AG04449 (cell line): ENCODE measurements around the gene OLFML2A.

Source experiments
- CTCF ChIA-PET: fragments of 350-600 bp; formaldehyde crosslinking; extraction: SDS; loops from one replicate; lab custom pipeline; 2021; ENCODE audit warnings: antibody characterized with exemption; lab: Yijun Ruan, JAX
- POLR2A ChIA-PET: fragments of 400-600, 350-600 bp; formaldehyde crosslinking; extraction: SDS; loops from one replicate; lab custom pipeline; 2020; ENCODE audit warnings: antibody characterized with exemption, inconsistent platforms; lab: Yijun Ruan, JAX
- DNase-seq: peaks from one replicate; pipeline ENCODE4 v3.0.0-alpha.2; 2010; ENCODE audit warnings: low read depth, low spot score
- H3K4me3 ChIP-seq: 2 replicates; pipeline ENCODE4 v1.5.1; 2011; ENCODE audit warnings: low read depth, mild to moderate bottlenecking, control low read depth, low read length
- CTCF ChIP-seq: IDR thresholded peaks from one replicate; pipeline ENCODE4 v1.5.1; 2011; ENCODE audit warnings: mild to moderate bottlenecking, moderate library complexity, low read length, control low read depth, inconsistent platforms; ENCODE audit not compliant: insufficient read depth; ENCODE audit errors: missing control alignments

The OLFML2A gene

DNA sequence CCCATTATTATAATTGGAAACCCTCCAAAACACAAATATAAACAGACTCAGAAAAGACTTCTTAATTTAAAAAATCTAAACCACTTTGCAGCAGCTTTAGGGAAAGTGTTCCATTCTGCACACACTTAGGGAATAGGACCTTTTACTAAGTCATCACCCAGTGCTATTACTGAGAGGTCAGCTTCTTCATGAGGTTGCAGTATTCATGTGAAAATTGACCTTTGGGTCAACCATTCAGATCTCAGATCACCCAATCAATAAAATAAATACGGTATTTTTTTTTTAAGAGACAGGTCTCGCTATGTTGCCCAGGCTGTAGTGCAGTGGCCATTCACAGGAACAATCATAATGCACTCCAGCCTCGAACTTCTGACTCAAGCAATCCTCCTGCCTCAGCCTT, 27.6 kb upstream of the OLFML2A start:
- no peak for TF ChIP-seq CTCF
- no peak for DNase-seq
- ChIA-PET CTCF (interaction anchor here (0.6 to 7.2 kb wide), 5 partner anchors 15 to 148 kb away, joined by 3 to 42 read pairs (median 3); no protein-coding TSS in a partner anchor), POLR2A (interaction anchor here (0.7 kb wide), 1 partner anchor 198 kb away, joined by 4 read pairs; no protein-coding TSS in a partner anchor)
- no peak overlapping the region for H3K4me3 ChIP-seq

- H3K4me3 ChIP-seq = no peak overlapping the region
- TF ChIP-seq CTCF = no peak
- ChIA-PET POLR2A (interaction anchor here (0.7 kb wide), 1 partner anchor 198 kb away, joined by 4 read pairs; no protein-coding TSS in a partner anchor), CTCF (interaction anchor here (0.6 to 7.2 kb wide), 4 partner anchors 37 to 133 kb away, joined by 3 to 42 read pairs (median 4); no protein-coding TSS in a partner anchor)
- no peak for DNase-seq
These were observed 27.2 kb upstream of the OLFML2A start for GRCh38 chr9:124749781-124750180.

- no peak overlapping the region for H3K4me3 ChIP-seq
- ChIA-PET POLR2A (interaction anchor here (1.3 kb wide), 1 partner anchor 18 kb away, joined by 4 read pairs; no protein-coding TSS in a partner anchor), CTCF (interaction anchor here (0.6 to 7.5 kb wide), 15 partner anchors 9 to 343 kb away, joined by 3 to 96 read pairs (median 8); partner anchors contain the start of genes NR6A1 and WDR38)
- no peak for TF ChIP-seq CTCF
- DNase-seq = peak; percentile 42
These were observed 24.0 kb upstream of the OLFML2A start for GRCh38 chr9:124752967-124753366.

- DNase-seq = no peak
- peak; percentile 62 for TF ChIP-seq CTCF
- CTCF ChIA-PET = interaction anchor here (0.9 to 7.5 kb wide), 14 partner anchors 9 to 344 kb away, joined by 3 to 96 read pairs (median 10); partner anchors contain the start of gene NR6A1
- POLR2A ChIA-PET = no interaction called here
- no peak overlapping the region for H3K4me3 ChIP-seq
These were observed 22.6 kb upstream of the OLFML2A start for GRCh38 chr9:124754289-124754688.

DNA sequence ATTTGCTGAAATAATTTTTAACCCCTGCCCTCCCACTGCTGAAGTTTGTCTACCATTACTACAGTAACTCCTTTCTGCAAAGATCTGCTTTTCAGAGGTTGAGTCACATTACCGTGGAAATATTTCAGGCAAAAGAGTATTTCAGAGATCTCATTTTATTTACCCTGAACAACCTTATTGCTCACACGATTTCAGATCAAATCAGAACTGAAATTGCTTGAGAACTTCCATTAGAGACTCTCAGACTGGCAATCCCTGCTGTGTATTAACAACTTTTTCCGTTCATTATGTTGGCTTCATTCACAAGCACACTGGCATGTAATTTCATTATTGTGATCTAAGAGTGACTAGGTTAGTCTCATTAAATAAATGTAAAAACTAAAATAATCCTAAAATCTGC, 21.9 kb upstream of the OLFML2A start:
- H3K4me3 ChIP-seq = no peak overlapping the region
- POLR2A ChIA-PET = no interaction called here
- CTCF ChIA-PET = interaction anchor here (0.6 to 7.5 kb wide), 14 partner anchors 8 to 345 kb away, joined by 3 to 96 read pairs (median 10); partner anchors contain the start of gene NR6A1
- no peak for DNase-seq
- TF ChIP-seq CTCF = no peak

DNA sequence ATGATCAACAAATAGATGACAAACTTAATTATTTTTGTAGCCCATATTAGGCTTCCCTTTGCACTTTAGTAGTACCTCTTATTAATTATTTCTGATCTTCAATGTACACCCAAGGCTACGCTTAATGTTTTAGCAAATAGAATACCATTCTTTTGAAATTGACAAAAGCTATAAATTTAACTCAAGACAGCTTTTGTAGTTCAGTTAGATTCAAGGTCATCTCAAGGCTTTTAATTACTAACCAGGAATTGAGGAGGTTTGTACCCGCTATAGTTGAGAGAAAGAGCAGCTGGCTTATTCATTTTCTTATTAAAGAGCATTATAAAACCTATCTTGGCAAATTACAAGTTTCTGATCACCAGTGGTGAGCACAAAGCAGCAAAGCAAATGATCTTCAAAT, 20.9 kb upstream of the OLFML2A start:
- H3K4me3 ChIP-seq = no peak overlapping the region
- TF ChIP-seq CTCF = no peak
- CTCF ChIA-PET = interaction anchor here (0.8 to 7.5 kb wide), 5 partner anchors 16 to 337 kb away, joined by 3 to 96 read pairs (median 34); partner anchors contain the start of gene NR6A1
- POLR2A ChIA-PET = no interaction called here
- no peak for DNase-seq
